Measurements from ENCODE around the gene TJAP1.
A peak's percentile ranks its signal among the peaks of the same experiment; 100 is the strongest.

The TJAP1 gene

DNA sequence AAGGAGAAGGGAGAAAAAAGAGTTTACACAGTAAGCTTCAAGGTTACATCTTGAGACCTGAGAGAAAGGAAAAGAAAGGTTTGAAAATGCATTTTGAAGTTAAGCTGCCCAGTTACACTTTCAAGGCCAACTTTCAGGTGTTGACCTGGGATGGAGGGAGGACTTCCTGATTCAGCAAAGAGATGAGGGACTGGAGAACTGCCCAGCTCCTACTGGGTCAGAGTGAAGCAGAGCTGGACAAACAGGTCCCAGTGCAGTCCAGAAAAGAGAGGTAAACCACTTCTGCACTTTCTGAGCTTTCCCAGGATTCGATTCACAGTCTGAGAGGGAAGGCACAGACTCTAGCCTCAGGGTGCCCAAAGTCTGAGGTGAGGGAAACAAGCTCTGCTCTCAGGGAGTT lies 6.0 kb upstream of the TJAP1 start:
- CTCF ChIA-PET, result interaction anchor here (0.5 kb wide), 1 partner anchor 39 kb away, joined by 4 read pairs; no protein-coding TSS in a partner anchor
- TF ChIP-seq PRDM1 (tag by site-specific recombination; IDR thresholded peaks at IDR 0.05) (peak; percentile 56), ZNF324 (tag by site-specific recombination; IDR thresholded peaks at IDR 0.05) (no peak)
- no peak overlapping the region for H3K27ac ChIP-seq (ENCODE audit: extremely low read depth, low read depth, low read length)
- no peaks in the 10 kb centered on the region for H3K36me3 ChIP-seq (ENCODE audit: control insufficient read depth in 2 of 2, insufficient read depth in 1 of 2, low read length in 2 of 2)
- H3K4me3 ChIP-seq (ENCODE audit: low read depth, low read length), result no peak overlapping the region
- POLR2A ChIA-PET, result interaction anchor here (0.7 to 1.3 kb wide), 2 partner anchors 22 to 102 kb away, joined by 3 to 4 read pairs; partner anchors contain the start of gene ZNF318
- peaks cover 5% of the 10 kb centered on the region; the same call in 1 of the 2 replicates for H3K4me1 ChIP-seq (ENCODE audit: control insufficient read depth, insufficient read depth, low read length)
- no peaks in the 10 kb centered on the region for H3K9me3 ChIP-seq (ENCODE audit: control insufficient read depth, insufficient read depth, low read depth, low read length)

GRCh38 chr6:43472515-43472914 lies 4.9 kb upstream of the TJAP1 start:
- peaks cover 10% of the 10 kb centered on the region; the same call in 1 of the 2 replicates for H3K4me1 ChIP-seq (ENCODE audit: control insufficient read depth, insufficient read depth, low read length)
- ChIA-PET CTCF (no interaction called here), POLR2A (no interaction called here)
- no peak overlapping the region for H3K4me3 ChIP-seq (ENCODE audit: low read depth, low read length)
- no peaks in the 10 kb centered on the region for H3K36me3 ChIP-seq (ENCODE audit: control insufficient read depth in 2 of 2, insufficient read depth in 1 of 2, low read length in 2 of 2)
- H3K27ac ChIP-seq (ENCODE audit: extremely low read depth, low read depth, low read length), result no peak overlapping the region
- H3K9me3 ChIP-seq (ENCODE audit: control insufficient read depth, insufficient read depth, low read depth, low read length), result no peaks in the 10 kb centered on the region
- TF ChIP-seq ZNF146 (tag by site-specific recombination; IDR thresholded peaks at IDR 0.05) (peak; percentile 93), BCL11A (tag by site-specific recombination; IDR thresholded peaks at IDR 0.05; ENCODE audit: low read depth) (no peak), ZNF366 (tag by site-specific recombination; conservative IDR thresholded peaks at IDR 0.05) (no peak)

DNA sequence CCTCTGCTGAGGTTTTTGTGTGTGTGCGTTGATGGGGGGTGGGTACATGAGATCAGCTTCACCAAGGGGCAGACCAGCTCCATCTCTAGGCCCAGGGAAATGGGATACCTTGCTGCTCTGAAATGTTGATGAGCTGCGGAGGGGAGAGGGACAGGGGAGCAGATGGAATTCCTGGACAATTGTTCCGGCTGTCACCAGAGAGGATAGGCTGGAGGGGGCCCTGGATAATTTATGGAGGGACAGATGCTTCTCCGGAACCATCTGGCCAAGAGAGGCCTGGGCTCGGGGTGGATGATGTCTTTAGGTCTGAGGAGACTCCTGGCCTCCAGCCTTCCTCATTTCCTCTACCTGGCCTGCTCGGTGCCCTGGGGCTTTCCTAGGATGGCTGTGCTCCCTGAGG lies 1.9 kb upstream of the TJAP1 start:
- CTCF ChIA-PET, result interaction anchor here (1.6 to 2.9 kb wide), 2 partner anchors 21 to 33 kb away, joined by 3 to 14 read pairs; no protein-coding TSS in a partner anchor
- Histone ChIP-seq H3K4me3 (ENCODE audit: low read depth, low read length) (no peak overlapping the region), H3K9me3 (ENCODE audit: control insufficient read depth, insufficient read depth, low read depth, low read length) (no peaks in the 10 kb centered on the region), H3K4me1 (ENCODE audit: control insufficient read depth, insufficient read depth, low read length) (peaks cover 10% of the 10 kb centered on the region), H3K36me3 (ENCODE audit: control insufficient read depth in 2 of 2, insufficient read depth in 1 of 2, low read length in 2 of 2) (peaks cover 0 to 14% of the 10 kb centered on the region in 2 experiments; a peak in 2 of 3 replicates), H3K27ac (ENCODE audit: extremely low read depth, low read depth, low read length) (no peak overlapping the region)
- POLR2A ChIA-PET, result interaction anchor here (0.9 to 1.0 kb wide), 2 partner anchors 14 to 38 kb away, joined by 3 to 5 read pairs; no protein-coding TSS in a partner anchor
- TF ChIP-seq ZNF792 (tag by site-specific recombination; IDR thresholded peaks at IDR 0.05) (no peak), ZNF426 (tag by site-specific recombination; IDR thresholded peaks at IDR 0.05) (no peak), SCRT2 (tag by site-specific recombination; IDR thresholded peaks at IDR 0.05) (no peak), ZNF658 (tag by site-specific recombination; IDR thresholded peaks at IDR 0.05) (no peak), TRIM28 (IDR thresholded peaks at IDR 0.05; ENCODE audit: borderline replicate concordance, low read length) (no peak), ATF2 (tag by site-specific recombination; IDR thresholded peaks at IDR 0.05; ENCODE audit: low read depth) (no peak), ZNF560 (tag by site-specific recombination; IDR thresholded peaks at IDR 0.05; ENCODE audit: borderline replicate concordance) (no peak), KLF1 (tag by site-specific recombination; IDR thresholded peaks at IDR 0.05) (no peak), SETDB1 (IDR thresholded peaks at IDR 0.05; ENCODE audit: insufficient read length, low read length) (no peak), ZNF473 (tag by site-specific recombination; IDR thresholded peaks at IDR 0.05) (no peak), ZSCAN30 (tag by site-specific recombination; IDR thresholded peaks at IDR 0.05) (no peak), CTCF (tag by site-specific recombination; IDR thresholded peaks at IDR 0.05) (no peak), ZNF146 (tag by site-specific recombination; IDR thresholded peaks at IDR 0.05) (no peak), SP7 (tag by site-specific recombination; IDR thresholded peaks at IDR 0.05) (no peak), TCF7L2 (IDR thresholded peaks at IDR 0.05; ENCODE audit: borderline replicate concordance, low read depth, low read length) (no peak), ZNF324 (tag by site-specific recombination; IDR thresholded peaks at IDR 0.05) (no peak)
- TF ChIP-seq, protein P1, sequence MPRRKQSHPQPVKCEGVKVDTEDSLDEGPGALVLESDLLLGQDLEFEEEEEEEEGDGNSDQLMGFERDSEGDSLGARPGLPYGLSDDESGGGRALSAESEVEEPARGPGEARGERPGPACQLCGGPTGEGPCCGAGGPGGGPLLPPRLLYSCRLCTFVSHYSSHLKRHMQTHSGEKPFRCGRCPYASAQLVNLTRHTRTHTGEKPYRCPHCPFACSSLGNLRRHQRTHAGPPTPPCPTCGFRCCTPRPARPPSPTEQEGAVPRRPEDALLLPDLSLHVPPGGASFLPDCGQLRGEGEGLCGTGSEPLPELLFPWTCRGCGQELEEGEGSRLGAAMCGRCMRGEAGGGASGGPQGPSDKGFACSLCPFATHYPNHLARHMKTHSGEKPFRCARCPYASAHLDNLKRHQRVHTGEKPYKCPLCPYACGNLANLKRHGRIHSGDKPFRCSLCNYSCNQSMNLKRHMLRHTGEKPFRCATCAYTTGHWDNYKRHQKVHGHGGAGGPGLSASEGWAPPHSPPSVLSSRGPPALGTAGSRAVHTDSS (tag by site-specific recombination; IDR thresholded peaks at IDR 0.05), result no peak
- TF ChIP-seq, protein P2, sequence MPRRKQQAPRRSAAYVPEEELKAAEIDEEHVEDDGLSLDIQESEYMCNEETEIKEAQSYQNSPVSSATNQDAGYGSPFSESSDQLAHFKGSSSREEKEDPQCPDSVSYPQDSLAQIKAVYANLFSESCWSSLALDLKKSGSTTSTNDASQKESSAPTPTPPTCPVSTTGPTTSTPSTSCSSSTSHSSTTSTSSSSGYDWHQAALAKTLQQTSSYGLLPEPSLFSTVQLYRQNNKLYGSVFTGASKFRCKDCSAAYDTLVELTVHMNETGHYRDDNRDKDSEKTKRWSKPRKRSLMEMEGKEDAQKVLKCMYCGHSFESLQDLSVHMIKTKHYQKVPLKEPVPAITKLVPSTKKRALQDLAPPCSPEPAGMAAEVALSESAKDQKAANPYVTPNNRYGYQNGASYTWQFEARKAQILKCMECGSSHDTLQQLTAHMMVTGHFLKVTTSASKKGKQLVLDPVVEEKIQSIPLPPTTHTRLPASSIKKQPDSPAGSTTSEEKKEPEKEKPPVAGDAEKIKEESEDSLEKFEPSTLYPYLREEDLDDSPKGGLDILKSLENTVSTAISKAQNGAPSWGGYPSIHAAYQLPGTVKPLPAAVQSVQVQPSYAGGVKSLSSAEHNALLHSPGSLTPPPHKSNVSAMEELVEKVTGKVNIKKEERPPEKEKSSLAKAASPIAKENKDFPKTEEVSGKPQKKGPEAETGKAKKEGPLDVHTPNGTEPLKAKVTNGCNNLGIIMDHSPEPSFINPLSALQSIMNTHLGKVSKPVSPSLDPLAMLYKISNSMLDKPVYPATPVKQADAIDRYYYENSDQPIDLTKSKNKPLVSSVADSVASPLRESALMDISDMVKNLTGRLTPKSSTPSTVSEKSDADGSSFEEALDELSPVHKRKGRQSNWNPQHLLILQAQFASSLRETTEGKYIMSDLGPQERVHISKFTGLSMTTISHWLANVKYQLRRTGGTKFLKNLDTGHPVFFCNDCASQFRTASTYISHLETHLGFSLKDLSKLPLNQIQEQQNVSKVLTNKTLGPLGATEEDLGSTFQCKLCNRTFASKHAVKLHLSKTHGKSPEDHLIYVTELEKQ (tag by site-specific recombination; IDR thresholded peaks at IDR 0.05; ENCODE audit: borderline replicate concordance), result no peak
